ENCODE data around the gene ZC3H7A.

ZC3H7A gene

DNA sequence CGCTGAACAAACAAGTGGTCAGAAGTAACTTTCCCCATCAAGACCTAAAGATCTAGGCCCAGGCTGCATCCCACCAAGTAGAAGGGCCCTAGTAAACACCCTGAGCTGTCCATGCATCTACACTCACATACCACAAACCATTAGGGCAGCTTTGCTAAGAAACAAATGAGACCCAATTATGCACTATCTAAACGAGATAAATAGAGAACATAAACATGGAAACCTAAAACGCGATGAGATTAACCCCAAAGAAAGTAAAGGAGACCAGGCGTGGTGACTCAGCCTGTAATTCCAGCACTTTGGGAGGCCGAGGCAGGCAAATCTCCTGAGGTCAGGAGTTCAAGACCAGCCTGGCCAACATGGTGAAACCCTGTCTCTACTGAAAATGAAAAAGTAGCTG lies 60.2 kb downstream of the ZC3H7A start:
- no peak for DNase-seq (ENCODE audit: extremely low read depth, low read depth)
- TF ChIP-seq, protein P1, sequence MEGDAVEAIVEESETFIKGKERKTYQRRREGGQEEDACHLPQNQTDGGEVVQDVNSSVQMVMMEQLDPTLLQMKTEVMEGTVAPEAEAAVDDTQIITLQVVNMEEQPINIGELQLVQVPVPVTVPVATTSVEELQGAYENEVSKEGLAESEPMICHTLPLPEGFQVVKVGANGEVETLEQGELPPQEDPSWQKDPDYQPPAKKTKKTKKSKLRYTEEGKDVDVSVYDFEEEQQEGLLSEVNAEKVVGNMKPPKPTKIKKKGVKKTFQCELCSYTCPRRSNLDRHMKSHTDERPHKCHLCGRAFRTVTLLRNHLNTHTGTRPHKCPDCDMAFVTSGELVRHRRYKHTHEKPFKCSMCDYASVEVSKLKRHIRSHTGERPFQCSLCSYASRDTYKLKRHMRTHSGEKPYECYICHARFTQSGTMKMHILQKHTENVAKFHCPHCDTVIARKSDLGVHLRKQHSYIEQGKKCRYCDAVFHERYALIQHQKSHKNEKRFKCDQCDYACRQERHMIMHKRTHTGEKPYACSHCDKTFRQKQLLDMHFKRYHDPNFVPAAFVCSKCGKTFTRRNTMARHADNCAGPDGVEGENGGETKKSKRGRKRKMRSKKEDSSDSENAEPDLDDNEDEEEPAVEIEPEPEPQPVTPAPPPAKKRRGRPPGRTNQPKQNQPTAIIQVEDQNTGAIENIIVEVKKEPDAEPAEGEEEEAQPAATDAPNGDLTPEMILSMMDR (IDR thresholded peaks at IDR 0.05; ENCODE audit: low read depth, low read length, missing control alignments), result no peak
- H3K4me3 ChIP-seq (replicated peaks; ENCODE audit: low read depth, low read length), result no peak overlapping the region

DNA sequence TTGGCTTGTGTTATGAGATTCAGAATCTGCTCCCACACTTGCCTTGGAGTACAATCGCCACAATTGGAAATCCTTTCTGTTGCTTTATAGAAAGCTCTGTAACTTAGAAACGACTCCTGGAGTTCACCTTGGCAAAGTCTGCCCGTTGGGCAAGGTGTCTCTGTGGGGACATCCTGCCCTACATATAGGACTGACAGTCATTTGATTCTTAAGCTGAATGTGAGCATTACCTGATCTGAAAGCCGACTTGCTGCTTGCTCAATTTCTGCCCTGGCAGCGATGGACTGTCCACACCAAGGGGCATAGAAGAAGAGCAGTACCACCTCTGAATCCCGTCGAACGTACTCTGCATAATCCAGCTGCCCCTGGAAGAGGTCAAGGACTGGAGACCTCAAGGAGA lies 61.3 kb downstream of the ZC3H7A start:
- no peak for DNase-seq (ENCODE audit: extremely low read depth, low read depth)
- TF ChIP-seq, protein P1 (IDR thresholded peaks at IDR 0.05; ENCODE audit: low read depth, low read length, missing control alignments), result no peak
- H3K4me3 ChIP-seq (replicated peaks; ENCODE audit: low read depth, low read length), result no peak overlapping the region

DNA sequence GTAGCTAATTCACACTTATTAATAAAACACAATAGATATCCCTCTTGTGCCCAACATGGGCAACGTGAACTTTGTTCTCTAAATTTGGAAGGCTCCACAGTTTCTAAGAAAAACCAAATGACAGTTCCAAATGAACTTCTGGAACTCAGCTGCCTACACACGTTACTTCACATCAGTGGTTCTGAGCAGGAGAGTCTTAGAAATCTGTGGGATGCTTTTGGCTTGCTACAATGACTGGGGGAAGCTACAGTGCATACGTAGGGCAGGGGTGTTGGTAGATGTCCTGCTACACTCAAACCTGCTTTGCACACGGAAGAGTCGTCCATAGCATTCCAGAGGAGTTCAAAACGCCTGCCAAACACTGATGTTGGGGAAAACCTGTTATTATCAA lies 62.4 kb downstream of the ZC3H7A start:
- TF ChIP-seq, protein P1 (IDR thresholded peaks at IDR 0.05; ENCODE audit: low read depth, low read length, missing control alignments), result no peak
- no peak overlapping the region for H3K4me3 ChIP-seq (replicated peaks; ENCODE audit: low read depth, low read length)
- no peak for DNase-seq (ENCODE audit: extremely low read depth, low read depth)

DNA sequence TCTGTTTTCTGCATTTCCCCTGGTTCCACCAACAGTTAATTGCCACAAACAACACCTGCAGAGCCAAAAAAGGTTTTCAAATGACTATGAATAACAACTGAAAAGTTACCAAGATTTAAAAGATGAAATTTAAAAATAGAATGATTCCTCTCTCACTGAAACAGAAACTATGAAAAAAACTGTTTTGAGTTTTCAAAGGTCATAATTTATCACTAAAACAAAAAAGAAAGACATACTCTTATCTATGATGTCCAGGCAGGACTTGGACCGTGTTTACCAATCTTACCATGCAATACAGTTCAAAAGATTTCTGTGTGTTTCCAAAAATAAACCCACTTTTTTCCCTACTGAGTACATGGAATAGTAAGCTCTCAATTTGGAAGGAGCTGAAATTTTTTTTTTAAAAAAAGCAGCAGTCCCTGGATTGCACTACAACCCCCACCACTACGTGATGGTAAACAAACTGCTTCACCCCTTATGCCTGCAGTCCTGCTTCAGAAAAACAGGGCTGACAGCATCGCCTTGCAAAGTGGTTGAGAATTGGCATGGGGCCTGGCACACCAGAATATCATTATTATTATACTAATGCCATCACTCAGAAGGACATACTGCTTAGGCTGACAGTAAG lies 62.9 kb downstream of the ZC3H7A start:
- TF ChIP-seq, protein P1 (IDR thresholded peaks at IDR 0.05; ENCODE audit: low read depth, low read length, missing control alignments), result no peak
- DNase-seq (ENCODE audit: extremely low read depth, low read depth), result no peak
- H3K4me3 ChIP-seq (replicated peaks; ENCODE audit: low read depth, low read length), result no peak overlapping the region

DNA sequence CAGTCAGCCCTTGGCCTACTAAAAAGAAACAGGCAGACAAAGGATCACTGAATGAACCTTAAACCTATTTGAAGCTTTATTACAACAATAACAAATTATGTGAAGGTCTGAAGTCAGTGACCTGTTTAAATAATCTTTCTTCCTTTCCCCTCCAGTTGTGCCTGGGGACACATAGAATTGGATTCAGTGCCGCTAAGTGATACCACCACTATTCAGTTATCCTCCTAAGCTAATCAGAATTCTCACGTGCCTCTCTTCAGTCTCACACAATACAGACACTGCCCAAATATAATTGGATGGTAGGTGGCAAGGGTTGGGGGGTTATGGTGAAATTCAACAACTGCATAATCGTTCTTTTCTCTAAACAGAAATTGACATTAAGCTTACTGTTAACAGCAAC lies 65.8 kb downstream of the ZC3H7A start:
- no peak for DNase-seq (ENCODE audit: extremely low read depth, low read depth)
- TF ChIP-seq, protein P1 (IDR thresholded peaks at IDR 0.05; ENCODE audit: low read depth, low read length, missing control alignments), result no peak
- H3K4me3 ChIP-seq (replicated peaks; ENCODE audit: low read depth, low read length), result no peak overlapping the region

DNA sequence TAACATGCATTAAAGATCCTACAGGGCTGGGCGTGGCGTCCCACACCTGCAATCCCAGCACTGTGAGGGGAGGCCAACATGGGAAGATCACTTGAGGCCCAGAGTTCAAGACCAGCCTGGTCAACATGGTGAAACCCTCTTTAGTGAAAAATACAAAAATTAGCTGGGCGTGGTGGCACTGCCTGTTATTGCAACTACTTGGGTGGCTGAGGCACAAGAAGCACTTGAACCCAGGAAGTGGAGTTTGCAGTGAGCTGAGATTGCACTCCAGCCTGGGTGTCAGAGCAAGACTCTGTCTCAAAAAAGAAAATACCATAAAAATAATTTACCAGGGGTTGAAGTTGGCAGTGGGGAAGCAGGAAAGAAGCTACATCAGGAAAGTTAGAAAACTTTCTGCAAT lies 67.3 kb downstream of the ZC3H7A start:
- TF ChIP-seq, protein P1 (IDR thresholded peaks at IDR 0.05; ENCODE audit: low read depth, low read length, missing control alignments), result no peak
- H3K4me3 ChIP-seq (replicated peaks; ENCODE audit: low read depth, low read length), result no peak overlapping the region
- no peak for DNase-seq (ENCODE audit: extremely low read depth, low read depth)
